Tibial nerve (tissue), 3 donors: Measurements from ENCODE around the gene CEP128.

Experiments
- POLR2A ChIP-seq, 2 donors: fragments of 450-650 bp; IDR thresholded peaks; one replicate each; pipeline ENCODE4 v1.6.1; 2017; ENCODE audit warnings: antibody characterized with exemption in 2 of 2, mild to moderate bottlenecking in 2 of 2, moderate library complexity in 2 of 2
- TF ChIP-seq, protein P1 (sequence below), 5 experiments: fragments of 200-600 bp in 3 of 5; fragments of 450-650 bp in 2 of 5; sonication (generic) in 3 of 5; IDR thresholded peaks; one replicate each; pipeline ENCODE4 v1.5.1; 2016 to 2019; ENCODE audit warnings: antibody characterized with exemption in 5 of 5, mild to moderate bottlenecking in 3 of 5, moderate library complexity in 2 of 5

DNA sequence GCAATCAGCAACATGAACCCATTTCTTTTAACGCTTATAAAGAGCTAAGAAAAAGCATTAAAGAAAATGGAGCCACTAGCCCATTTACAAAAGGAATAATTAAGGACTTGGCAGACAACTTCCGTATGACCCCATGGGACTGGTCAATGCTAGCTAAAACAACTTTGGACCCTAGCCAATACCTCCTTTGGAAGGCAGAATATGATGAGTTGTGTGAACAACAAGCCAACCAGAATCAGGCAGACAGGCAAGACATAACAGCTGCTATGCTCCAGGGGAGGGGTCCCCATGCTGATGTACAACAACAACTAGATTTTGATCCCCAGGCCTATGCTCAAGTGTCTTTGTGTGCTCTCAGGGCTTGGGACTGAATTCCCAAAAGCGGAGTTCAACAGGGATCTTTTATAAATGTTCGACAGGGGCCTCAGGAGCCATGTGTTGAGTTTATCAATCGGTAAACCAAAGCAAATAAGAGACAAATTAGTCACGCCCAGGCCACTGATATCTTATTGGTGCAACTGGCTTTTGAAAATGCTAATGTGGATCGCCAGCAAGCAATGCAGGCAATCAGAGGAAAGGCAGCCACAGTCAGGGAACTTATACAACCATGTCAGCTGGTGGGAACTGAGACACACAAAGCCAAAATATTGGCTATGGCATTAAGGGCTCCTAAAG is 475.9 kb downstream of the CEP128 start:
- TF ChIP-seq, protein P1, sequence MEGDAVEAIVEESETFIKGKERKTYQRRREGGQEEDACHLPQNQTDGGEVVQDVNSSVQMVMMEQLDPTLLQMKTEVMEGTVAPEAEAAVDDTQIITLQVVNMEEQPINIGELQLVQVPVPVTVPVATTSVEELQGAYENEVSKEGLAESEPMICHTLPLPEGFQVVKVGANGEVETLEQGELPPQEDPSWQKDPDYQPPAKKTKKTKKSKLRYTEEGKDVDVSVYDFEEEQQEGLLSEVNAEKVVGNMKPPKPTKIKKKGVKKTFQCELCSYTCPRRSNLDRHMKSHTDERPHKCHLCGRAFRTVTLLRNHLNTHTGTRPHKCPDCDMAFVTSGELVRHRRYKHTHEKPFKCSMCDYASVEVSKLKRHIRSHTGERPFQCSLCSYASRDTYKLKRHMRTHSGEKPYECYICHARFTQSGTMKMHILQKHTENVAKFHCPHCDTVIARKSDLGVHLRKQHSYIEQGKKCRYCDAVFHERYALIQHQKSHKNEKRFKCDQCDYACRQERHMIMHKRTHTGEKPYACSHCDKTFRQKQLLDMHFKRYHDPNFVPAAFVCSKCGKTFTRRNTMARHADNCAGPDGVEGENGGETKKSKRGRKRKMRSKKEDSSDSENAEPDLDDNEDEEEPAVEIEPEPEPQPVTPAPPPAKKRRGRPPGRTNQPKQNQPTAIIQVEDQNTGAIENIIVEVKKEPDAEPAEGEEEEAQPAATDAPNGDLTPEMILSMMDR (IDR thresholded peaks at IDR 0.05) = no peak
- TF ChIP-seq POLR2A (IDR thresholded peaks at IDR 0.05) = no peak
